IPS-NIHi11 (cell line): ENCODE data around the gene TENM4.

ENCODE experiments used
- DNase-seq: peaks from one replicate; pipeline ENCODE4 v3.0.0; 2012; ENCODE audit warnings: mixed read lengths, low spot score

TENM4 gene

GRCh38 chr11:79119491-79120284 lies 321.1 kb downstream of the TENM4 start:
- no peak for DNase-seq

GRCh38 chr11:79117488-79117887 lies 323.3 kb downstream of the TENM4 start:
- no peak for DNase-seq

GRCh38 chr11:79116600-79116999 lies 324.2 kb downstream of the TENM4 start:
- DNase-seq: no peak

GRCh38 chr11:79113054-79113690 lies 327.7 kb downstream of the TENM4 start:
- DNase-seq: no peak

- DNase-seq: no peak
These were observed 330.0 kb downstream of the TENM4 start for GRCh38 chr11:79110796-79111195.

GRCh38 chr11:79110321-79110720 lies 330.5 kb downstream of the TENM4 start:
- no peak for DNase-seq

GRCh38 chr11:79108851-79109250 lies 332.0 kb downstream of the TENM4 start:
- DNase-seq: no peak

- no peak for DNase-seq
These were observed 338.0 kb downstream of the TENM4 start for GRCh38 chr11:79102840-79103239.

- DNase-seq: no peak
These were observed 339.2 kb downstream of the TENM4 start for GRCh38 chr11:79101656-79102055.

- peak; percentile 78 for DNase-seq
These were observed 340.5 kb downstream of the TENM4 start for GRCh38 chr11:79100093-79100910.

GRCh38 chr11:79098146-79098545 lies 342.7 kb downstream of the TENM4 start:
- no peak for DNase-seq

GRCh38 chr11:79097246-79097875 lies 343.5 kb downstream of the TENM4 start:
- no peak for DNase-seq

- DNase-seq: no peak
These were observed 345.4 kb downstream of the TENM4 start for GRCh38 chr11:79095424-79095823.

GRCh38 chr11:79094616-79095015 lies 346.2 kb downstream of the TENM4 start:
- no peak for DNase-seq

- no peak for DNase-seq
These were observed 348.0 kb downstream of the TENM4 start for GRCh38 chr11:79092791-79093353.

GRCh38 chr11:79090191-79090705 lies 350.6 kb downstream of the TENM4 start:
- DNase-seq: no peak

- DNase-seq: no peak
These were observed 351.2 kb downstream of the TENM4 start for GRCh38 chr11:79089601-79090000.

GRCh38 chr11:79088967-79089366 lies 351.9 kb downstream of the TENM4 start:
- peak; percentile 42 for DNase-seq

- DNase-seq: no peak
These were observed 352.9 kb downstream of the TENM4 start for GRCh38 chr11:79087961-79088318.

- DNase-seq: peak; percentile 35
These were observed 353.4 kb downstream of the TENM4 start for GRCh38 chr11:79087238-79087960.

- no peak for DNase-seq
These were observed 354.8 kb downstream of the TENM4 start for GRCh38 chr11:79086056-79086455.
